Stimulated activated CD4-positive, alpha-beta T cell treated with anti-CD3 and anti-CD28 coated beads, Interleukin-1b, Interleukin-23, amount 100 ng/mL, for 48 hours (primary cell): ENCODE data around the gene STIMATE.
A peak's percentile ranks its signal among the peaks of the same experiment; 100 is the strongest.

Experiments used
- DNase-seq: peaks from one replicate; pipeline ENCODE4 v3.0.0-alpha.2; 2020

The STIMATE gene

DNA sequence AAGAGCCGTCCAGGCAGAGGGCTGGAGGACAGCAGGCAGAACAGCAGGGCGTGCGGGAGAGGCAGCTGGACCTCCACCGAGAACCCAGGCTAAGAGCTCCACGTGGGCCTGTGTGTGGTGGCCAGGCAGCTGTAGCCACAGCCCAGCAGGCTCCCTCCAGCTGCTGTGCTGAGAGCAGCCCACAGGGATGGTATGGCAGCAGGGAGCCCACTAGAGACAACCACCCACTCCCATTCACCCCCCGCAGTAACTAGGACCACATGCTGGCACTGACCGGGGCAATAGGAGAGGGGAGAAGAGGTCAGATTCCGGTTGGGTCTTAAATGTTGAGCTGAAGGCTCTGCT is 37.0 kb downstream of the STIMATE start:
- no peak for DNase-seq

GRCh38 chr3:52859686-52860423 is 37.5 kb downstream of the STIMATE start:
- DNase-seq: no peak

GRCh38 chr3:52857864-52858263 is 39.5 kb downstream of the STIMATE start:
- no peak for DNase-seq

DNA sequence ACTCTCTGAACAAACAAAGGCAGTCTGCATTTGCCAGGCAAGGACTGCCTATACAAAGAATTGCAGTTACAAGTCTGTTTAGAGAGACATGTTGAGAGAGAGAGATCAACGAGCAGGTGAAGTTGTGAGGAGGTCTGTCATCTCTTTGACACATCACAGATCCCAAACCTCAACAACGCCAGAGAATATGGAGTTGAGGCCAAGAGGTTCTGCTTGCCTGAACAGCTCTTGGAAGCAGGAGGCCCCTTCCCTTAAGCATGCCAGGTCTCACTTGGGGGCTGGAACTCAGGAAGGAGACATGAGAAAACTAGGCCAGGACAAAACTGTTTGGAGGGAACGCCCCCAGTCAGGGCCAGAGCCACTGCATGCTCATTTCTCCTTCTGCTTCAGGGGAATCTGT is 40.2 kb downstream of the STIMATE start:
- no peak for DNase-seq

DNA sequence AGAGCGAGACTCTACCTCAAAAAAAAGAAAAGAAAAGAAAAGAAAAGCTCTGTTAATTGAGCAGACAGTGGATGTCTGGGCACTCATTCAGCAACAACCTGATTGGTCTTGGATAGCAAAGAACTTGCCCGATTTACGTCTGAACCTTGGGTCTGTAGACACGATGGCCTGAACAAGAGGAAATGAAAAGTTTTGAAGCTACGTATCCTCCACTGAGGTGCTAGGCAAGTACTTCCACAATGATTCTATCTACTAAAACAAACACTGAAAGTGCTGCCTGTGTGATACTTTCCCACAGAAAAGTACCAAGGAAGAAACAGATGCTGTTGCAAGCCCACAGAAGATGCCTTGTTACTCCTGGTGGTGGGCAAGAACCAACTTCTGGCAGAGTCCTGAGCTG is 40.7 kb downstream of the STIMATE start:
- DNase-seq: no peak

GRCh38 chr3:52854013-52854412 is 43.3 kb downstream of the STIMATE start:
- DNase-seq: no peak

DNA sequence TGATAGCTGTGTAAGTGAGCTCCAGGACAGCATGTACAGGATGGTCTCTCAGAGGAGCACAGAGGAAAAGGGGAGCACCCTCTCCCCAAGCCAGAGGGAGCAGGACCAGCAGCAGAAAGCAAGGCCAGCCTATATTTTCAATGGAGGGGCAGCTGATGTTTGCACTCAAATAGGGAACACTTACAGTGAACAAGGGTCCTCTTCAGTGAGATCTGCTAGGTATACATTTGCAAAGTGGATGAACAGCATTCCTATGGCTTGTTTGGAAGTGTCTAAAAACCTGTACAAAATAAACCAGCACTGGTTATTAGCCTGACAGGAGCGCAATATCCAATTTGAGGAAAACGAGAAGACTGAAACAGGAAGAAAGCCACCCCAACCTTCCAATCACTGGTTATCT is 44.9 kb downstream of the STIMATE start:
- DNase-seq: no peak

GRCh38 chr3:52851348-52851747 is 46.0 kb downstream of the STIMATE start:
- peak; percentile 25 for DNase-seq

GRCh38 chr3:52849656-52850055 is 47.7 kb downstream of the STIMATE start:
- DNase-seq: no peak

DNA sequence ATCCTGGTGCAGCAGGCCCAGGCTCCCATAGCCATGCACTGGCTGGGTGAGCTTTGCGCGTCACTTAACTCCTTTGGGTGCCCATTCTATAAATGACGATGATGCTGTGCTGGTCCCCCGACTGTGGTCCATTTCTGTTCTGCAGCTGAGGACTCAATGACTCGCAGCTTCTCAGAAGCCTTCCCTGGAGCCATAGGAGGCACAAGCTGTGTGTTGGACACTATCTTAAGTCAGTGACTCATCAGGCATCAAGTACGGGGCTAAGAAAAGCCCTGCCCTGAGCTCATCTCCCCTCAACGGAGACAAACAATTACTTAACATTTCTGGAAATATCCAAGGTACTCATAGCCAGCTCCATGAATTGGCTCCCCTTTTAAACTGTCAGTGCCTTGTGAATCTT is 48.7 kb downstream of the STIMATE start:
- DNase-seq: no peak

- DNase-seq: no peak
Measured at GRCh38 chr3:52847726-52848125, 49.6 kb downstream of the STIMATE start.

DNA sequence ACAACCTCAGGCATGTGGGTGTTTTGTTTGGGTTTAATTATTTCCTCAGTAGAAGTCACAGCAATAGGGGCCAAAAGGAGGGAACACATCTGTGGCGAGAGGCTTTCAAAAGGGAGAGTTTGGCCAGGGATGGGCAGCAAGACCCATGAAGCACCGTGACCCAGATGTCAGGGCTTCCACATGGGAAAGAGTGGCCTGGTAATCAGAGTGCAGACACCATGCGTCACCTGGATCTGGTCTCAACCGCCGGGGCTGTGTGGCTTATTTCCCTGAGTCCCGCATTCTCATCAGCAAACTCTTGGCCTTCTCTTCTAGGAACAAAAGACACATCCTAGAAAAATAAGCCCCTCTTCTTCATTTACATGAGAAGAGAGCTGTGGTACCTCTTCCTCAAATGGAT is 50.1 kb downstream of the STIMATE start:
- no peak for DNase-seq

- DNase-seq: no peak
Measured at GRCh38 chr3:52846432-52846965, 50.8 kb downstream of the STIMATE start.

GRCh38 chr3:52845691-52846431 is 51.5 kb downstream of the STIMATE start:
- no peak for DNase-seq

DNA sequence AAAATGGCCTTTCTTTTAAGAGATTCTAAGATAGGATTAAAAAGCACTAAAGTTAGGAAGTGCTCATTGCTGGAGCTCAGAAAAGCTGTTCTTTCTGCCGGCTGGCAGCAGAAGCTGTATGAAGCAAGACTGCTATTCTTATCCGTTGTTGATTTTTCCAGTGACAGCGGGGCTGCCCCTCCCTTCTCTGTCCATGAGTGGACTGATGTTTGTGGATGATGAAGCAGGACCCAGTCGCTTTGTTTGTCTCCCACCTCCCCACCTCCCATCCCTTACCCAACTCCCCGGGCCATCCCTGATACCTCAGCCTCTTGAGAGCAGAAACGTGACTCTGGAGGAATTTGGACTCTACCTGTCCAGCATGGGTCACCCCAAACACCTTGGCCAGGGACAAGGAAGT is 52.2 kb downstream of the STIMATE start:
- no peak for DNase-seq

DNA sequence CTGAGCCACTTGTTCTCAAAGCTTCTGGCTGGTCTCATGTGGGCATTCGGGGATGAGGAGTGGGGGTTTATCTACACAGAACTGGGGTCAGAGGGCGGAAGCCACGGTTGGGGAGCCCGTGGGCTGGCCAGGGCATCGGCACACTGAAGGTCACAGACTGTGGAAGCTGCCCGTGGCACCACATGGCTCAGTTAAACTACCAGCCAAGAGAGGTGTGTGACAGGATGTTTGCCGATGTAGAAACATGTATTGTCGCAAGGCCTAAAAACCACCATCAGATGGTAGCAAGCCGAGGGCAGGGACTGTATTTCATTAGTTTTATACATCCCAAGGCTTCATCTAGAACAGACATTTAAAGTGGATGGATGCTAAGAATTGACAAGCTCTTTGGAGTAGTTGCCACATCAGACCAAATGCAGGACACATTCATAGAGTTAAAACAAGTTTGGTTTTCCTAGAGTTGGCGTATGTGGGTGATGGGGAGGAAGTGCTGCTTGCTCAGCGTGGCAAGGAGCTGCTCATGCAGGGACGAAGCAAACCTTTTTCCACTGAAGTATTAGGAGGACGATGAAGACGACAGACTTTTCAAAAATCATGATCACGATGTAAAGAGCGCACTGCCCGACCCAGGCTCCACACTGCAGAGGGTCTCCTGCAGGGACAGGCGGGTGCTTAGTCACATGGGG is 52.9 kb downstream of the STIMATE start:
- DNase-seq: no peak

DNA sequence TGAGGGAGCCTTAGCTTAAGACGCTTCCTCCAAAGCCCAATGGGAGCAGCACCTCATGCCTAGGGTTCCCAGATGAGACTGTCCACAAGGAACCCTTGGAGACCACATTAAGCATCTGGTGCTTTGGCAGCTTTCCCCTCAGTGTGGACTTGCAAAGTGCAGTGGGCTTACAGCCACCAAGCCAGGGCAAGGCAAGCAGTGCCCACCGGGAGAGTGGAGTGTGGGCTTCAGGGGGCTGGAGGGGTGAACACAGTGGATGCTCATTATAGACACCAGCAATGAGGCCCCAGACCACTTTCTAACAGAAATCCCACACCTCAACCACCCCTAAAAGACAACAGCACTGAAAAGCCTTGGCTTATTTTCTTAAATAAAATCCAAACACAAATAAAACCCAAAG is 53.5 kb downstream of the STIMATE start:
- DNase-seq: no peak

- DNase-seq: no peak
Measured at GRCh38 chr3:52843108-52843865, 54.1 kb downstream of the STIMATE start.

- no peak for DNase-seq
Measured at GRCh38 chr3:52842424-52842823, 54.9 kb downstream of the STIMATE start.

GRCh38 chr3:52841981-52842340 is 55.4 kb downstream of the STIMATE start:
- no peak for DNase-seq

GRCh38 chr3:52841211-52841980 is 56.0 kb downstream of the STIMATE start:
- DNase-seq: no peak

GRCh38 chr3:52839892-52840545 is 57.3 kb downstream of the STIMATE start:
- no peak for DNase-seq
